Glutamatergic neuron (in vitro differentiated cells): ENCODE data around the gene ARGLU1. TPM values are rescaled to one million over a fixed set of nuclear protein-coding genes. Genes with fewer than 3 reads are reported as not detected.

Experiments
- DNase-seq: peaks from one replicate; pipeline ENCODE4 v3.0.0; 2022
- H3K27ac Mint-ChIP-seq: one replicate; pipeline ENCODE4 v1.8.0; 2020; ENCODE audit warnings: mild to moderate bottlenecking, mixed read lengths, inconsistent platforms; ENCODE audit not compliant: unreplicated experiment
- H3K27me3 Mint-ChIP-seq: one replicate; pipeline ENCODE4 v1.8.0; 2020; ENCODE audit warnings: mild to moderate bottlenecking, moderate library complexity, mixed read lengths, inconsistent platforms; ENCODE audit not compliant: unreplicated experiment
- H3K36me3 Mint-ChIP-seq: one replicate; pipeline ENCODE4 v1.8.0; 2020; ENCODE audit warnings: mild to moderate bottlenecking, mixed read lengths, inconsistent platforms; ENCODE audit not compliant: unreplicated experiment
- H3K4me1 Mint-ChIP-seq: one replicate; pipeline ENCODE4 v1.8.0; 2020; ENCODE audit warnings: mild to moderate bottlenecking, low read depth, mixed read lengths, inconsistent platforms; ENCODE audit not compliant: unreplicated experiment
- H3K4me3 Mint-ChIP-seq: one replicate; pipeline ENCODE4 v1.8.0; 2020; ENCODE audit warnings: mild to moderate bottlenecking, mixed read lengths, inconsistent platforms; ENCODE audit not compliant: unreplicated experiment
- H3K9me3 Mint-ChIP-seq: one replicate; pipeline ENCODE4 v1.8.0; 2020; ENCODE audit warnings: mild to moderate bottlenecking, moderate library complexity, mixed read lengths, inconsistent platforms; ENCODE audit not compliant: unreplicated experiment
- CTCF ChIP-seq: fragments of 200-600 bp; sonication (generic); IDR thresholded peaks from one replicate; pipeline ENCODE4 v1.5.0; 2021; ENCODE audit not compliant: partially characterized antibody, unreplicated experiment
- total RNA-seq: library from RNA; stranded (reverse); fragmentation: NEBNext Ultra II Directional; extraction: Animal tissue kit (Norgen Biotek cat#: 25700); gene quantifications from one replicate; pipeline ENCODE4 v1.2.1, GENCODE V29; 2021; ENCODE audit not compliant: unreplicated experiment

The ARGLU1 gene
- total RNA-seq, 1 donor from 2014 or later = 129 TPM

GRCh38 chr13:106551350-106551749, 16.6 kb downstream of the ARGLU1 start:
- no peaks in the 10 kb centered on the region for H3K27me3 Mint-ChIP-seq
- no peak for TF ChIP-seq CTCF
- no peak overlapping the region for H3K27ac Mint-ChIP-seq
- no peak overlapping the region for H3K4me3 Mint-ChIP-seq
- no peak for DNase-seq
- H3K36me3 Mint-ChIP-seq = no peaks in the 10 kb centered on the region
- H3K9me3 Mint-ChIP-seq = no peaks in the 10 kb centered on the region
- peaks cover 2% of the 10 kb centered on the region for H3K4me1 Mint-ChIP-seq

- no peak overlapping the region for H3K27ac Mint-ChIP-seq
- H3K4me3 Mint-ChIP-seq = no peak overlapping the region
- no peaks in the 10 kb centered on the region for H3K27me3 Mint-ChIP-seq
- no peaks in the 10 kb centered on the region for H3K9me3 Mint-ChIP-seq
- peaks cover 2% of the 10 kb centered on the region for H3K4me1 Mint-ChIP-seq
- TF ChIP-seq CTCF = no peak
- DNase-seq = no peak
- H3K36me3 Mint-ChIP-seq = no peaks in the 10 kb centered on the region
These were observed 17.3 kb downstream of the ARGLU1 start for GRCh38 chr13:106550570-106551135.

GRCh38 chr13:106548064-106548696, 19.8 kb downstream of the ARGLU1 start:
- H3K27me3 Mint-ChIP-seq = no peaks in the 10 kb centered on the region
- no peak overlapping the region for H3K27ac Mint-ChIP-seq
- no peak for TF ChIP-seq CTCF
- DNase-seq = no peak
- H3K4me3 Mint-ChIP-seq = no peak overlapping the region
- H3K36me3 Mint-ChIP-seq = no peaks in the 10 kb centered on the region
- H3K4me1 Mint-ChIP-seq = peaks cover 2% of the 10 kb centered on the region
- no peaks in the 10 kb centered on the region for H3K9me3 Mint-ChIP-seq

GRCh38 chr13:106541826-106542225, 26.1 kb downstream of the ARGLU1 start:
- H3K27ac Mint-ChIP-seq = no peak overlapping the region
- H3K4me3 Mint-ChIP-seq = no peak overlapping the region
- no peaks in the 10 kb centered on the region for H3K36me3 Mint-ChIP-seq
- no peaks in the 10 kb centered on the region for H3K9me3 Mint-ChIP-seq
- no peaks in the 10 kb centered on the region for H3K27me3 Mint-ChIP-seq
- no peak for TF ChIP-seq CTCF
- DNase-seq = no peak
- H3K4me1 Mint-ChIP-seq = no peaks in the 10 kb centered on the region

- Mint-ChIP-seq H3K4me1 (peaks cover 3% of the 10 kb centered on the region), H3K4me3 (no peak overlapping the region), H3K36me3 (no peaks in the 10 kb centered on the region), H3K27me3 (peaks cover 4% of the 10 kb centered on the region), H3K27ac (no peak overlapping the region), H3K9me3 (peaks cover 5% of the 10 kb centered on the region)
- TF ChIP-seq CTCF = no peak
- DNase-seq = no peak
These were observed 27.3 kb downstream of the ARGLU1 start for GRCh38 chr13:106540613-106541012.
